HPDE6-E6E7 (cell line): Measurements from ENCODE around the gene CRMP1.

Experiments used
- DNase-seq: peaks from one replicate; pipeline ENCODE4 v3.0.0; 2011; ENCODE audit warnings: missing footprints; ENCODE audit errors: extremely low spot score

Gene CRMP1

GRCh38 chr4:5919571-5919970, 26.7 kb upstream of the CRMP1 start:
- no peak for DNase-seq

- no peak for DNase-seq
These were observed 26.2 kb upstream of the CRMP1 start for GRCh38 chr4:5919044-5919443.

GRCh38 chr4:5918331-5918985, 25.6 kb upstream of the CRMP1 start:
- no peak for DNase-seq

- DNase-seq = no peak
These were observed 24.8 kb upstream of the CRMP1 start for GRCh38 chr4:5917672-5918071.

GRCh38 chr4:5916229-5916628, 23.3 kb upstream of the CRMP1 start:
- DNase-seq = no peak

- no peak for DNase-seq
These were observed 20.6 kb upstream of the CRMP1 start for GRCh38 chr4:5913454-5913853.

- no peak for DNase-seq
These were observed 19.7 kb upstream of the CRMP1 start for GRCh38 chr4:5912614-5913019.

- DNase-seq = no peak
These were observed 16.1 kb upstream of the CRMP1 start for GRCh38 chr4:5908876-5909427.

GRCh38 chr4:5906191-5906590, 13.3 kb upstream of the CRMP1 start:
- DNase-seq = no peak

GRCh38 chr4:5905714-5906113, 12.8 kb upstream of the CRMP1 start:
- DNase-seq = no peak

GRCh38 chr4:5900844-5901243, 8.0 kb upstream of the CRMP1 start:
- DNase-seq = no peak

- DNase-seq = no peak
These were observed 7.0 kb upstream of the CRMP1 start for GRCh38 chr4:5899881-5900280.

- no peak for DNase-seq
These were observed 6.5 kb upstream of the CRMP1 start for GRCh38 chr4:5899396-5899795.

- DNase-seq = no peak
These were observed 4.8 kb upstream of the CRMP1 start for GRCh38 chr4:5897674-5898073.

- DNase-seq = no peak
These were observed 2.4 kb upstream of the CRMP1 start for GRCh38 chr4:5895287-5895686.

- DNase-seq = no peak
These were observed 1.4 kb upstream of the CRMP1 start for GRCh38 chr4:5894266-5894665.

GRCh38 chr4:5893591-5893990, 705 bp upstream of the CRMP1 start:
- no peak for DNase-seq

GRCh38 chr4:5892323-5893003, 423 bp downstream of the CRMP1 start:
- no peak for DNase-seq

GRCh38 chr4:5891563-5892322, 1.1 kb downstream of the CRMP1 start:
- no peak for DNase-seq

- DNase-seq = no peak
These were observed 2.7 kb downstream of the CRMP1 start for GRCh38 chr4:5890063-5890727.

GRCh38 chr4:5889002-5889696, 3.7 kb downstream of the CRMP1 start:
- DNase-seq = no peak
